Measurements from ENCODE around the gene TOP2A.

TOP2A gene

GRCh38 chr17:40355804-40356758 is 61.6 kb downstream of the TOP2A start:
- DNase-seq, result no peak

DNA sequence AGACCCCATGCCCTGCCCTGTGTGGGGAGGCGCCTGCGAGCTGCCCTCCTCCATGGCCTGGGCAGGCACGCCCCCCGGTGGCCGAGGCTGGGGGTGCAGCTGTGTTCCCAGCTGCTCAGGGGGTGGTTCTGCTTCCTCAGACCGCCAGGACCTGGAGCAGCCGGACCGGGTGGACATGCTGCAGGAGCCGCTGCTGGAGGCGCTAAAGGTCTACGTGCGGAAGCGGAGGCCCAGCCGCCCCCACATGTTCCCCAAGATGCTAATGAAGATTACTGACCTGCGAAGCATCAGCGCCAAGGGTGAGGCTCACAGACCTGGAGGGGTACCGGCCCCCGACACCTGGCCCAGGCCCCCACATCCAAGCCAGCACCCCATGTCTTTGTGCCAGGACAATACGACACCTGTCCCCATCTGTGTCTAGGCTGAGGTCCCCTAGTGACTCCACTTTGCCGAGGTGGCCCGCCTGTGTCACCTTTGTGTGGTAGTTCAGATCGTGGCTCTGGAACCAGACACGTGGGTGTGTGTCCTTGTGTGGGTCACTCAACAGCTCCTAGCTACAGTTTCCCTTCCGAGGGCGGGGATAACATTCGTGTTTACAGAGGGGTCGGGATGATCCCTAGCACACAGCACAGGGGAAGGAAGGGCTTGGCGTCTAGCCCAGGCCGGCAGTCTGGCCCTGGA is 62.4 kb downstream of the TOP2A start:
- DNase-seq, result peak; percentile 50 to 85 (median 76)

DNA sequence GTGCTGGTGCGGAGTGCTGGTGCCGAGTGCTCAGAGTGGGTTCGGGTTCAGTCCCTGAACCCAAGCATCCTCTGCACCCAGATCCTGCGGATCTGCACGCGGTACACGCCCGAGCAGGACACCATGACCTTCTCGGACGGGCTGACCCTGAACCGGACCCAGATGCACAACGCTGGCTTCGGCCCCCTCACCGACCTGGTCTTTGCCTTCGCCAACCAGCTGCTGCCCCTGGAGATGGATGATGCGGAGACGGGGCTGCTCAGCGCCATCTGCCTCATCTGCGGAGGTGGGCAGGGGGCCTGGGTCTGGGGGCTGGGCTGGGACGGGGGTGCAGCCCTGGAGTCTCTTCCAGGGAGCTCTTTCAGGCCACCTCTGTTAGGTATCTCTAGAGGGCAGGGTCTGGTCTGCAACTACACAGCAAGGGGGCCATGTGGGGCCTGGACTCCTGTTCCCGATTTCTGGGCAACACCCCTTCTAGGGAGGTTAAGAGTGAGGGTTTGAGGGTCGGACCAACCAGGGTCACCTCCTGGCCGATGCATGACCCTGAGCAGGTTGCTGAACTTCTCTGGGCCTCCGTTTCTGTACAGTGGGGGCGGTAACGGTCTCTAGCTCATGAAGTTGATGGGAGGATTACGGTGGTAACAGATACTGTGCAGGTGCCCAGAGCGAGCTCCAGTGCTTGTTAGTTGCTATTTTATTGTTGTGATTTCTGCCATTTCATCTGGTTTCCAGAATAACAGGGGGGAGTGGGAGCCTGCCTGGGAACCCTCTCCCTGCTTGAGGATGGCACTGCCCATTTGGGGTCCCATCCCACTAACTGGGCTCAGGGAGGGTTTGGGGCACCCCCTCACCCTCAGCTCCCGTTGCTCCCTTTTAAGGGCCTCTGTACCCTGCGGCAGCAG is 63.2 kb downstream of the TOP2A start:
- no peak for DNase-seq

DNA sequence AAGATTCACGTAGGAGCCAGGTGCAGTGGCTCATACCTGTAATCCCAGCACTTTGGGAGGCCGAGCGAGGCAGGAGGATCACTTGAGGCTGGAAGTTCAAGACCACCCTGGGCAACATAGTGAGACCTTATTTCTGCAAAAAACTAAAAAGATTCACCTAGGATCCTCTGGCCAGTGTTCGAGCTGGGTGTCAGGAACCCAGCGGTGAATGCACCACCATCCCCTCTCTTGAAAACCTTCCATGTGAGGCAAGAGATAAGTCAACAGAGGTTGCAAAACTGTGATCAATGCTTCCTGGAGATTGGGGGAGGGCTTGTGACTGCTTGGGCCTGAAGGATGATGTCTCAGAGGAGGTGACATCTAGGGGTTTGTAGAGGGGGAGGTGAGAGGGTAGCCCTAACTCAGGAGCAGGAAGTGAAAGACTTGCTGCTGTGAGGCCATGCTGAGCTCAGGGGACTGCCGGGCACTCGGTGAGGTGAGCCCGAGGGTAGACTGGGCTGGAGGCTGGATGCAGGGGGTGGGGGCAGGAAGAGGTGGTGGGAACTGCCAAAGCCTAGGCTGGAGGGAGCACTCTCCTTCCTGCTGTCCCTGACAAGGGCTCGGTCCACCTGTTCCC is 64.8 kb downstream of the TOP2A start:
- no peak for DNase-seq

DNA sequence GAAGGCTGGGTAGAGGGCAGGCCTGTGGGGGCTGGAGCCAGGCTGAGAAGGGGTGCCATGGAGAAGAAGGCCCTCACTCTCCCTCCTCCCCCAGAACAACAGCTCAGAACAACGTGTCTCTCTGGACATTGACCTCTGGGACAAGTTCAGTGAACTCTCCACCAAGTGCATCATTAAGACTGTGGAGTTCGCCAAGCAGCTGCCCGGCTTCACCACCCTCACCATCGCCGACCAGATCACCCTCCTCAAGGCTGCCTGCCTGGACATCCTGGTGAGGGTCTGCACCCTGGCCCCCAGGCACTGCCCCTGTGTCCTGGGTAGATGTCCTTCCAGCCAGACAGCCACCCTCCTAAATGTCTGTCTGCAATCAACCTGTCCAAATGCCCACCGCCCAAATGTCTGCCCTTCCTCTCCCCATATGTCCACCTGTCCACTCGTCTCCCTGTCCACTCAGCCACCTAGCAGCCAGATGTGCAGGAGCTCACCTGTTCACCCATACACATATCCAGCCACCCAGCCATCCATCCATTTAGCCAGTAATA is 65.4 kb downstream of the TOP2A start:
- DNase-seq, result no peak

- no peak for DNase-seq
Observed at GRCh38 chr17:40351359-40352236, 66.1 kb downstream of the TOP2A start.

GRCh38 chr17:40350689-40351358 is 66.9 kb downstream of the TOP2A start:
- no peak for DNase-seq

GRCh38 chr17:40349895-40350688 is 67.6 kb downstream of the TOP2A start:
- no peak for DNase-seq

DNA sequence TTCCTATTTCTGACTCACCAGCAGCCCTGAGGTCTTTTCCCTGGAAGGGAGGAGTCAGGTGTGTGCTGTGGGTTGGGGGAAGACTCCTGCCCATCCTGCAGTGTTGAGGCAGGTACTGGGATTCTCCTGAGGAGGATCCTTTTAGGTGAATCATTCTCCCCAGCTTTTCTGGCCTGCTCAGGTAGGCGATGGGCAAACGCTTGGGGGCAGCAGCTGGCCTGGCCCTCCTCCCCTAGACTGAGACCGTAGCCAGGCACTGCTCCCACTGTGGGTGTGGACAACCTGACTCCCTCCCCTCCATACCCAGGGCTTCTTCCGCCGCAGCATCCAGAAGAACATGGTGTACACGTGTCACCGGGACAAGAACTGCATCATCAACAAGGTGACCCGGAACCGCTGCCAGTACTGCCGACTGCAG is 68.2 kb downstream of the TOP2A start:
- no peak for DNase-seq

DNA sequence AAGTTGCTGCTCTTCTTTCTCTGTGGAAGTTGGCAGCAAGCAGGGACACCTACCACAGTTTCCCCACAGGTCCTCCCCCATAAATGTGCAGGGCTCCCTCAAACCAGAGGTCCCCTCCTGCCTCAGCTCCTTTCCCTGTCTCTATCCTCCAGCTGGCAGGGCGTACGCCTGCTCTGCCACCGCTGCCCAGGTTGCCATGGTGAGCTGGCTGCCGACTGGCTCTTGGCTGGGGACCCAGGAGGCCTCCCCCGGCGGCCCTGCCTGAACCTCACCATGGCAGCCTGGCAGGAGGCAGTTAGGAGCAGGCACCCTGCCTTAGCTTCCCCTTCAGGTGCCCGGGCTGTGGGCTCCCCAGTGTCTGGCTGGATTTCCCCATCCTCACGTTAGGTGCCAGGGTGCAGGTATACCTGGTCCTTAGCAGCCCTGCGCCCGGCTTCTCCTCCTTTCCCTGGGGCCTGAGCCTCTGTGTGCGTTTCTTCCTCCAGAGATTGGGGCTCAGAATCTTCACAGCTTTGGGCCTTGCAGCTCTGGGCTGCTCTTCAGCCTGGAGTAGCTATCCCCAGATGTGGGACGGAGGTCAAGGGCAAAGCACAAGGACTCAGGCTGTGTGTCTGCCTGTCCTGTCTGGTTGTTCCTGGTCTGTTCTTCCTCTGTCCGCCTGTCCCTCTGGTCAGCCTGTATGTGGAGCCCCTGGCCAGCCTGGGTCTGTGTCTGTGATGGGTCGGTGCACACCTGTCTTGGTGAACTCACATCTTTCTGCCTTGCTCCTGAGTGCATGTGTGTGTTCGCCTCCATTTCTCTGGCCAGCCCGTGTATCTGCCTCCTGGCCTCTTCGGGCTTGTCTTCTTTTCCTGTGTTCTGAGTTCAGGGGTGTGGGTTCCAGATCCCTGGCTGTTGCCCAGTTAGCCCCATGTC is 68.9 kb downstream of the TOP2A start:
- DNase-seq, result no peak

DNA sequence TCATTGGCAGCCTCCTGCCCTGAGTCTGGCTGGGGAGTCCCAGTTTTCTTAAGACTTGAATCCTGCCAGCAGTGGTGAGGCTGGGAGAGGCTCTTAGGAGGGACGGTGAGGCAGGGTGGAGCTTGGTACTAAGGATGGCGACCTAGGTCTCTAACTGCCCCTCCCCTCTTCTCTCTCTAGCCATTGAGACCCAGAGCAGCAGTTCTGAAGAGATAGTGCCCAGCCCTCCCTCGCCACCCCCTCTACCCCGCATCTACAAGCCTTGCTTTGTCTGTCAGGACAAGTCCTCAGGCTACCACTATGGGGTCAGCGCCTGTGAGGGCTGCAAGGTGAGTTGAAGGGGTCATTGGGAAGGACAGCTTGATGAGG is 69.6 kb downstream of the TOP2A start:
- no peak for DNase-seq

GRCh38 chr17:40347319-40348135 is 70.2 kb downstream of the TOP2A start:
- DNase-seq, result no peak

DNA sequence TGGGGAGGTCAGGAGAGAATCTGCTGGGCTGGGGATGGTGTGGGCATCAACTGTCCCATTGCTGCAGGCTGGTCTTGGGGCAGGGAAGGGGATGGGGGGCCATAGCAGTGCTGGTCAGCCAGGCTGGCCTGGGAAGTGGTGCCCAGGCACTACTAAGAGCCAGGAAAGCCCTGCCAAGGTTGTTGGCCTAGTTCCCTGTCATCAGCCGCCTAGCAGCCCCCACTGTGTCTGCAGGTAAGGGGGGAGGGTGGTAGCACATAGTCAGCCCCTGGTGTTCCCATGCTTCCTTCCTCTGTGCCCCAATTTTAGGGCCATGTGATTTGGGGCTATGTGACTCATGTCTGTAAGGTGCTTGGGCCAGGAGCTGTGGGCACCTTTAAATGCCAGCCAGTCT is 70.9 kb downstream of the TOP2A start:
- DNase-seq, result no peak

DNA sequence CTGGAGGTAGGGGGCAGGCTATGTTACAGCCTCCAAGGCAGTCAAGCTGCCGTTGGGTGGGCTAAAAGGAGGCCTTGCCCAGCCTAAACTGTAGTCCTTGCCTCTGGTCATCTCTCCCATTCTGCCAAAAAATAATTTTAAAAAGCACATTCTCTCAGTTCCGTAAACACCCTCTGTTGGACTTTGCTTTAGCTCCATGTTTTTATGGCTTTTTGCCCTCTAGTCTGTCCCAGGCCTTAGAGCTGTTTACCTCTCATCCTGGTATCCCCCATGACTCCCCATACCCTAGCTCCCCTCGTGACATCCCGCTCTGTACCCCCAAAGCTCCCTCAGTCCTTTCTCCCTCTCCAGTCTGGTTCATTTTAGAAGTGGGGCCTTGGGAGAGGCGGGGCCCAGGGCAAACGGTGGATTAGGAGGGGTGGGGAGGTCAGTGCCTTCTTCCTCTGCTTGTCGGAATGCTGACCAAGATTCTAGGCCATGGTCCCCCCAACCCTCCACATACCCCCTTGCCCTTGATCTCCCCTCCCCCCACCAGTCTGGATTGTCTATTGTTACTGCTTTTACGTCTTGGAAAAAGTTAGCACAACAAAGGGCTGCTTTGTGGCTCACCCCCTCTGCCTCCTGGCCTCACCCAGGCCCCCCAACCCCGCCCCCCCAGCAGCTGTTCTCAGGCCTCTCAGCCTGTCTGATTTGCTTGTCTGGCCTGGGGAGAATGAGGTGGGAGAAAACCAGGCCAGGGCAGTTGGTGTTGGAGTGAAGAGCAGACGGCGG is 71.5 kb downstream of the TOP2A start:
- no peak for DNase-seq

DNA sequence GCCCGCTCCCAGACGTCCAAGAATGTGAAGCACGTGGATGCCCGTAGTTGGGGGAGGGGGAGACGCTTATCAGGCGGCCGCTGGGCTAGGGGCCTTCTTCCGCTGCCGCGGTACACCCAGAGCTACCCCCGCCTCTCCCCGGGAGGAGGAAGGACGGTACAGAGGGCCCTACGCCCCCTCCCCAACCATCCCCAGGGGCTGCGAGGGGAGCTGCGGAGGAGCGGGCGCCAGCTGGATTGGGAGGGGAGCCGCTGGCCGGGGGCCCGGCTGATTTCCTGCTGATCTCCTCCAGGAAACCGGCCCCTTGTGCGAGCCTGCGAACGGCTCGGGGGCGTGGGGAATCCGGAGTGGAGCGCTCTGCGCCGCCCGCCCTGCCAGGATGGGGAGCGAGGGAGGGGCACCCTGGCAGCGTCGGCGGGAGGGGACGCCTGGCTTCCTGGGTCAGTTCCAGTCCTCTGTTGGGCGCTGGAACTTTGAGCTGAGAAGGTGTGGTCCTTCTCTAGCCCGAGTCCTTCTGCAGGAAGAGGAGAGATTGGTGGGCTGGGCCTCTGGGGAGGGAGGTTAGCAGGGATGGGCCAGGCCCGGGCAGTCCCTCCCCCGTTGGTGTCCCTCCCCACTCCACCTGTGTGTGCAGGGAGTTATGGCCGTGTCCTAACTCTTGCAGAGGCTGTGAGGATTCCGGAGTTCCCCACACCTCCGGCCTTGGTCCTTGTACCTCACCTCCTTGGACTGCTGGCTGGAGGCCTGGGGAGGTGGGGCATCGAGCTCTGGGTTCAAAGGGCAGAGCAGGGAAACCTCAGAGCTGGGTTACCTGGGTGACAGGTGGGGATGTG is 72.3 kb downstream of the TOP2A start:
- peak; percentile 16 to 52 (median 35) for DNase-seq

Data from stimulated activated naive CD4-positive, alpha-beta T cell (primary cell).